Keratinocyte (primary cell): Measurements from ENCODE around the gene TENM4. TPM values are rescaled to one million over a fixed set of nuclear protein-coding genes. Genes with fewer than 3 reads are reported as not detected.

ENCODE experiments used
- DNase-seq: peaks from one replicate; pipeline ENCODE4 v3.0.0-alpha.2; 2011; ENCODE audit warnings: low read depth, missing footprints, low spot score
- FAIRE-seq: peaks from 2 replicates; lab custom pipeline; 2011; peaks lifted over from hg19 to GRCh38; lab: Jason Lieb, UNC
- H2AFZ ChIP-seq: 2 replicates; pipeline ENCODE4 v1.6.0; 2012; ENCODE audit warnings: low read length, control low read depth, inconsistent platforms; ENCODE audit not compliant: control insufficient read depth
- H3K27ac ChIP-seq: 2 replicates; pipeline ENCODE4 v1.5.1; 2011; ENCODE audit warnings: low read length; ENCODE audit not compliant: control insufficient read depth, insufficient read depth
- H3K27me3 ChIP-seq: 3 replicates; pipeline ENCODE4 v1.6.0; 2011; ENCODE audit warnings: low read length; ENCODE audit not compliant: control insufficient read depth, insufficient read depth; ENCODE audit errors: extremely low read depth
- H3K36me3 ChIP-seq, 2 experiments: 2 replicates in 1 of 2; 3 replicates in 1 of 2; pipeline ENCODE4 v1.5.1; 2011; ENCODE audit warnings: low read length in 2 of 2, mild to moderate bottlenecking in 1 of 2; ENCODE audit not compliant: control insufficient read depth in 2 of 2, insufficient read depth in 2 of 2; ENCODE audit errors: extremely low read depth in 1 of 2
- H3K4me1 ChIP-seq: 3 replicates; pipeline ENCODE4 v1.5.1; 2011; ENCODE audit warnings: low read length; ENCODE audit not compliant: control insufficient read depth, insufficient read depth; ENCODE audit errors: extremely low read depth
- H3K4me2 ChIP-seq: 3 replicates; pipeline ENCODE4 v1.6.0; 2011; ENCODE audit warnings: low read depth, low read length; ENCODE audit not compliant: control insufficient read depth, insufficient read depth; ENCODE audit errors: extremely low read depth
- H3K4me3 ChIP-seq, 3 experiments: fragments of 200-600 bp in 1 of 3; sonication (generic) in 1 of 3; 2 replicates in 2 of 3; 3 replicates in 1 of 3; pipeline ENCODE4 v1.5.1; 2011 to 2016; ENCODE audit warnings: low read length in 3 of 3, mild to moderate bottlenecking in 3 of 3, control low read depth in 2 of 3, inconsistent platforms in 1 of 3, low read depth in 1 of 3, mixed read lengths in 1 of 3, mixed run types in 1 of 3, moderate library complexity in 1 of 3; ENCODE audit not compliant: control insufficient read depth in 2 of 3, insufficient read depth in 2 of 3; ENCODE audit errors: extremely low read depth in 1 of 3
- H3K79me2 ChIP-seq: 2 replicates; pipeline ENCODE4 v1.6.0; 2012; ENCODE audit warnings: low read length; ENCODE audit not compliant: control insufficient read depth, insufficient read depth
- H3K9ac ChIP-seq: 3 replicates; pipeline ENCODE4 v1.6.0; 2011; ENCODE audit warnings: low read length; ENCODE audit not compliant: control insufficient read depth, insufficient read depth; ENCODE audit errors: extremely low read depth
- H3K9me1 ChIP-seq: 3 replicates; pipeline ENCODE4 v1.6.0; 2011; ENCODE audit warnings: low read length; ENCODE audit not compliant: control insufficient read depth, insufficient read depth; ENCODE audit errors: extremely low read depth
- H3K9me3 ChIP-seq: 2 replicates; pipeline ENCODE4 v1.5.1; 2012; ENCODE audit warnings: low read depth, low read length; ENCODE audit not compliant: control insufficient read depth
- H4K20me1 ChIP-seq: 3 replicates; pipeline ENCODE4 v1.6.0; 2011; ENCODE audit warnings: low read length; ENCODE audit not compliant: control insufficient read depth, insufficient read depth; ENCODE audit errors: extremely low read depth
- CTCF ChIP-seq, 3 experiments: IDR thresholded peaks in 1 of 3; conservative IDR thresholded peaks in 1 of 3; optimal IDR thresholded peaks in 1 of 3; 2 replicates in 2 of 3; 3 replicates in 1 of 3; pipeline versions ENCODE3 to v1.5.1; 2011; ENCODE audit warnings: low read length in 3 of 3, mild to moderate bottlenecking in 3 of 3, moderate library complexity in 2 of 3, control low read depth in 1 of 3, inconsistent platforms in 1 of 3; ENCODE audit not compliant: insufficient read depth in 2 of 3; ENCODE audit errors: extremely low read depth in 1 of 3
- EZH2 ChIP-seq: IDR thresholded peaks from one replicate; pipeline ENCODE4 v1.6.1; 2012; ENCODE audit warnings: inconsistent platforms, mild to moderate bottlenecking, low read length, moderate library complexity
- dilution Hi-C: fragments of 300-500 bp; cut with MboI; formaldehyde crosslinking; loops from one replicate; pipeline ENCODE4 v1.7.0; 2020; ENCODE audit warnings: low sequenced_read_pairs; ENCODE audit not compliant: extremely low pct_ligation_motif_present
- polyA plus RNA-seq, 5 experiments: library from polyadenylated mRNA; depleted of rRNA in 3 of 5; stranded (reverse) in 3 of 5; stranded (forward) in 1 of 5; unstranded in 1 of 5; fragments of >200 nt; gene quantifications; 1 replicate in 1 of 5; 2 replicates in 3 of 5; 3 replicates in 1 of 5; pipeline versions ENCODE4 v1.2.1 to v1.2.3, GENCODE V29; 2011 to 2012; ENCODE audit warnings: missing spikeins in 2 of 5, low read depth in 1 of 5, low replicate concordance in 1 of 5

The TENM4 gene
- polyA plus RNA-seq, 1 donor (not counting 4 experiments of a cell fraction or from before 2014, with no cell fraction given): 3.5 TPM

- Histone ChIP-seq H3K36me3 (no peaks in the 10 kb centered on the region), H3K27ac (peak overlapping the region; percentile 11), H3K9me3 (no peaks in the 10 kb centered on the region), H3K79me2 (no peaks in the 10 kb centered on the region), H3K4me1 (peaks cover 10% of the 10 kb centered on the region), H3K27me3 (no peaks in the 10 kb centered on the region), H3K9ac (no peak overlapping the region), H3K4me2 (peak overlapping the region; percentile 18), H2AFZ (no peak overlapping the region), H4K20me1 (peaks cover 5% of the 10 kb centered on the region), H3K9me1 (no peaks in the 10 kb centered on the region), H3K4me3 (no peak overlapping the region)
- TF ChIP-seq EZH2 (no peak), CTCF (optimal IDR thresholded peaks at IDR 0.05 in 1 of 3, IDR thresholded peaks at IDR 0.05 in 1 of 3, conservative IDR thresholded peaks at IDR 0.05 in 1 of 3; ENCODE audit: extremely low read depth in 1 of 3, insufficient read depth in 2 of 3, low read length in 3 of 3) (no peak)
- FAIRE-seq (no peak), DNase-seq (no peak)
- dilution Hi-C loops: no loop called here
Measured at GRCh38 chr11:79220171-79220570, 220.7 kb downstream of the TENM4 start.

GRCh38 chr11:79219186-79220045, 221.4 kb downstream of the TENM4 start:
- Histone ChIP-seq H3K27ac (no peak overlapping the region), H2AFZ (no peak overlapping the region), H3K27me3 (no peaks in the 10 kb centered on the region), H3K4me3 (no peak overlapping the region), H3K4me1 (peaks cover 10% of the 10 kb centered on the region), H3K9ac (no peak overlapping the region), H3K4me2 (peak overlapping the region; percentile 18), H3K9me3 (no peaks in the 10 kb centered on the region), H3K36me3 (no peaks in the 10 kb centered on the region), H3K79me2 (no peaks in the 10 kb centered on the region), H4K20me1 (peaks cover 5% of the 10 kb centered on the region), H3K9me1 (no peaks in the 10 kb centered on the region)
- DNase-seq (peak; percentile 32), FAIRE-seq (peak; percentile 69)
- TF ChIP-seq EZH2: no peak
- no peak for TF ChIP-seq CTCF (optimal IDR thresholded peaks at IDR 0.05 in 1 of 3, IDR thresholded peaks at IDR 0.05 in 1 of 3, conservative IDR thresholded peaks at IDR 0.05 in 1 of 3; ENCODE audit: extremely low read depth in 1 of 3, insufficient read depth in 2 of 3, low read length in 3 of 3)
- dilution Hi-C loops: no loop called here
